Dermis microvascular lymphatic vessel endothelial cell (primary cell): ENCODE data around the gene CACNA1A. TPM values are rescaled to one million over a fixed set of nuclear protein-coding genes. Genes with fewer than 3 reads are reported as not detected.
"Not testable (repeated sequence)": the region's sequence is repeated elsewhere in the genome, so short reads cannot be mapped to it uniquely, and the experiment has no call there.

Source experiments
- DNase-seq, 2 donors: peaks; one replicate each; pipeline versions ENCODE4 v3.0.0 to v3.0.0-alpha.2; 2010; ENCODE audit warnings: low read depth in 2 of 2
- total RNA-seq: library from RNA; depleted of rRNA; stranded (reverse); fragments of >200 nt; gene quantifications from 2 replicates; pipeline ENCODE4 v1.2.1, GENCODE V29; 2014

The CACNA1A gene
- total RNA-seq, 1 donor from 2014 or later = under 0.01 TPM

DNA sequence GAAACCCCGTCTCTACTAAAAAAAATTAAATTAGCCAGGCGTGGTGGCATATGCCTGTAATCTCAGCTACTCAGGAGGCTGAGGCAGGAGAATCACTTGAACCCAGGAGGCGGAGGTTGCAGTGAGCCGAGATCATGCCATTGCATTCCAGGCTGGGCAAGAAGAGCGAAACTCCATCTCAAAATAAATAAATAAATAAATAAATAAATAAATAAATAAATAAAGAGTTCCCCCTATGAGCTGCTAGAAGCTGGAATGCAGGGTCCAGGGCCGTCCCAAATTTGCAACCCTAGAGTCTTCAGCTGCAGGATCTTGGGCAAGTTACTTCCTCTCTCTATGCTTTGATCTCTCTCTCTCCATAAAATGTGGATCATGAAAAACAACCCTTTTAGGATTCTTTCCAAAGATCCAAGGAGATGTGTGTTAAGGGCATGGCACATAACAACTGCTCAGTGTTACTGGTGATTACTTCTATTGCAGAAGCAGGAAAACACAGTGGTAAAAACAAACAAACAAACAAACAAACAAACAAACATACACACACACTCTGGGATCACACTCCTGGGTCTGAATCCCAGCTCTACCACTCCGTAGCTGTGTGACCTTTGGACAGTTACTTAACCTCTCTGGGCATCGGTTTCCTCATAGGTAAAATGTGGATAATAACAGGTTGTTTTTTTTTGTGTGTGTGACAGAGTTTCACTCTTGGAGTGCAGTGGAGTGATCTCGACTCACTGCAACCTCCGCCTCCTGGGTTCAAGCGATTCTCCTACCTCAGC, 78.8 kb downstream of the CACNA1A start:
- DNase-seq = no peak

DNA sequence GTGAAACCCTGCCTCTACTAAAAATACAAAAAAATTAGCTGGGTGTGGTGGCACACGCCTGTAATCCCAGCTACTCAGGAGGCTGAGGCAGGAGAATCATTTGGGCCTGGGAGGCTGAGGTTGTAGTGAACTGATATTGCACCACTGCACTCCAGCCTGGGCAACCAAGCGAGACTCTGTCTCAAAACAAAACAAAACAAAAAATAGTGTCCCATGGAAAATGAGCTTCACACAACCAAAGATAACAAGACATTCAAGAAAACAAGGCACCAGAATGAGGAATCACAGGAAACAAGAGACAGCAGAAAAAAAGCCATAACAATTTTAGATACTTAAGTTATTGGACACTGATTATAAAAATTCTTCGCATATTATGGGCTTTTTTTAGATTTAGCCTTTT, 80.4 kb downstream of the CACNA1A start:
- not testable (repeated sequence) for DNase-seq

DNA sequence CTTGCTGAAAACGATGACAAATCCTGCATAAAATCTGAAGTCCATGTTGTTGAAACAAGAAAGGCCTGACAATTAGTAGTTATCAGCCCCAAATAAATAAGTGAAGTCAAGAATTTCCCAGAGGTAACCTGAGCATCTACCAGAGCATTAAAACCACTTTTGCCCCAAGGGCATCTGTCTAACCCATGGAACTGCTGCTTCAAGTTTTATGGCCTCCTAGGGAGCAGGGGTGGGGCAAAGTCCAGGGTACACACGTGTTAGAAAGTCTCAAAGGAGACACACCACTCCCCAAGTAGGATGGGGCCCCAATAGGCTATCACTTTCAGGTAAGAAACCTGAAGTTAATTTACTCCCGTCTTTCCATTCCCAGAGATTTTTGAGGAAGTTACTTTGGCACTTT, 81.1 kb downstream of the CACNA1A start:
- no peak for DNase-seq

DNA sequence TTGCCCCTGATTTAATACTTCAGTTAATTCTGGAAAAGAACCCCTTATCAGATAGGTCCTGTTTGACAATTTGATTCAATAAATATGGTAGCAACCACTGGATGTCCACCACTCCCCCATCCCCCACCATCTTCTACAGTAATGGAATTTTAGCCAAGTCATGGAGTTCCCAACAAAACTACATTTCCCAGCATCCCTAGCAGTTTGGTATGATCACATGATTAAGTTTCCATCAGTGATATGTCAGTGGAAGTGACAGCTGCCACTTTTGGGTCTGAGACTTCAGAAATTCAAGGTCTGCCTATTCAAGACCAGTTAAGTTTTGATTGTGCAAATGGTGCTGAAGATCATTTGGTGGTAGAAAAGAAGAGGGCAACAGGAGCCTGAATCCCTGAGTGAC, 85.5 kb downstream of the CACNA1A start:
- no peak for DNase-seq

DNA sequence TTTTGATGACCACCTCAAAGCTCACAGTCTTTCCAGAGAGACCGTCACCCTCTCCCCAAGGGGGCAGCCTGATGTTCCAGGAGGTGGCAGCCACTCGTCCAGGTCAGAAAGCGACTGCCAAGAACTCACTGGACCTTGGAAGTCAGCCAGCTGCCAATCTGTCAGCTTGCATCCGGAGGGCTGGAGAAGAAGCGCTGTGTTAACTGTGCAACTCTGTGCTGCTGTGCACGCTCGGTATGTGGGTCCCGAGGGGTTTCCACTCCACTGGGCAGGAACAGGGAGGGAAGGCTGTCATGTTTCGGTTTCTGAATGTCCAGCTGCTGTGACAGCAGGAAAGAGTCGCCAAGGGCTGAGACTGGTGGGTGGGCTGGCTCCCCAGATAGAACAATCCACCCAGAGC, 89.2 kb downstream of the CACNA1A start:
- peak in 1 of 2 donors; percentile 11 for DNase-seq

DNA sequence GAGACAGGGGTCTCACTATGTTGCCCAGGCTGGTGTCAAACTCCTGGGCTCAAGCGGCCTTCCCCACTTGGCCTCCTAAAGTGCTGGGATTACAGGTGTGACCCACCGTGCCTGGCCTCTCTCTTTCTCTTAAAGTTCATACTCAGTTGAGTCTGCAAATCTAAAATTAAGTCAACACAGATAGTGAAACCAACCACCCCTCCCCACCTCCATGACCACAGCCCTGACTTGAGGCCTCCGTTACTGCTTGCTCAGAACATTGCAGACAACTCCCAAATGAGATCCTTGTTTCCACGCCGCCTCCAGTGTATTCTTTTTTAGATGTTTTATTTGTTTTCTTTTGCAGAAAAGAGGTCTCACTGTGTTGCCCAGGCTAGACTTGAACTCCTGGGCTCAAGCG, 94.4 kb downstream of the CACNA1A start:
- no peak for DNase-seq

DNA sequence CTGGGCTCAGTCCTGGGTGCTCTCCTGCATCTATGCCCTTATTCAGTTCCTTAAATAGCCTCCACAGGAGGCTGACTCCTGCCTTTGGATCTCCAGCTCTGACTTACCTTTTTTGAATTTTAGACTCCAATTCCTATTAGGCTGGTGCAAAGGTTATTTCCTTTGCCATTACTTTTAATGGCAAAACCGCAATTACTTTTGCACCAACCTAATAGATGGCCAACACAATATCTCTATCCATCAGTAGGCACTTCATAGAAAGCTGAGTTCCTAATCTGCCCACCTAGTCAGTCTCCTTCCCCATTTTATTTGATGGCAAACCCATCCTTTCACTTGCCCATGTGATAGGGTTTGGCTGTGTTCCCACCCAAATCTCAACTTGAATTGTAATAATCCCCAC, 95.3 kb downstream of the CACNA1A start:
- no peak for DNase-seq

DNA sequence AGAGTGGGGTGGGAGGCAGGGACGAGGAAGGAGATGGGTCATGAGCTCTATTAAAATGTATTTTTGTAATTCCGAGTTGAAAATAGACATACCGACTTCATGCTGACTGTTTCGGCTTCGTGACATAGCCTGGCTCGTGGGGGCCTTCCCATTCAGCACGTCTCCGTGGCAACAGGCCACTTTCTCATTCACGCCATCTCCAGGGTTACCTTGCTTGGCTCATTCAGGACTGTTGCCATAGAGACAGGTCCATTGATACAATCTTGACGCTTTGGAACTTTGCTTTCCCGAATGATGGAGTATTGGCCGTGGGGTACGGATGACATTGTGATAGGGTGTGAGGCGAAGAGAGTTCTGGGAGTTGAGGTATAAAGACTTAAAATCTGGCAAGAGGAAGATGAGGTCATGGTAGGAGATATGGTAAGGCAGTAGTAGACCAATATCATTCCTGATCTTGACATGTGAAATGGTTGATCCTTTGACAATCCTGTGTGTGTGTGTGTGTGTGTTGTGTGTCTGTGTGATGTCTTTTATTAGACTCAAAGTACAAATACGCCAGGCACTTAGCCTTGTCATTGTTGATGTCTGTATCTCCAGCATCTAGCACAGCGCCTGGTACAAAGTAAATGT, 97.3 kb downstream of the CACNA1A start:
- DNase-seq = no peak

DNA sequence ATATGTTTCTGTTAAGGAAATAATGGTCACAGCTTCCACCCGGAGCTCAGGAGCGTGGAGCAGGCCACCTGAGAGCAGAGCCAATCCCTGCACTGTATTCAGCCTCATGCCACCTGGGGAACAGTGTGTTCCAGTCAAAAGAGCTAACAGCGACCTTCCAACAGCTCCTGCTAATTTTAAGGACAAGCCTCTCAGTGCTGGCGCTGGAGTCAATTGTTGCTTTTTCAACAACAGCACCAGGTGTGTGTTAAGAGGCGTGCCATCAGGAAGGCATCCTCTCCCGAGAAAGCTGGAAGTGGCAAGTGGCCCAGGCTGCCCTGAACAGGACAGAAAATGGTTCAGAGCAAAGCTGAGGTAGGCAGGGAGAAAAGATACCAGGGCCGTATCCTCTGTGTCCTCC, 102.0 kb downstream of the CACNA1A start:
- no peak for DNase-seq

DNA sequence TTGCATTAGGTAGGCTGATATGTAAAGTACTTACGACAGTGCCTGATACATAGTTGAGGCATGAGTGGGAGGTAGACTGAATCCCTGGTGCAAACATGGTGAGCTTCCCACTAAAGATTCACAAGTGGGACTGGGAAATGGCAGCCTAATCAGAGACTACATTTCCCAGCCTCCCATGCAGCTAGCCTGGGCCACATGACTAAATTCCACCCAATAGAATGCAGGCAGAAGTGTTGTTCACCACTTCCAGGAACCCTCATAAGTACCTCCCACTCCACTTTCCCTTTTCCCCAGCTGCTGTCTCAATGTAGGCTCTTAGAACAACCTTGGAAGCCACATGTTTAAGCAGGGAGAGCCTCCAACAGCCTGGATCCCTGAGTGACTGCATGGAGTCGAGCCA, 104.9 kb downstream of the CACNA1A start:
- no peak for DNase-seq

DNA sequence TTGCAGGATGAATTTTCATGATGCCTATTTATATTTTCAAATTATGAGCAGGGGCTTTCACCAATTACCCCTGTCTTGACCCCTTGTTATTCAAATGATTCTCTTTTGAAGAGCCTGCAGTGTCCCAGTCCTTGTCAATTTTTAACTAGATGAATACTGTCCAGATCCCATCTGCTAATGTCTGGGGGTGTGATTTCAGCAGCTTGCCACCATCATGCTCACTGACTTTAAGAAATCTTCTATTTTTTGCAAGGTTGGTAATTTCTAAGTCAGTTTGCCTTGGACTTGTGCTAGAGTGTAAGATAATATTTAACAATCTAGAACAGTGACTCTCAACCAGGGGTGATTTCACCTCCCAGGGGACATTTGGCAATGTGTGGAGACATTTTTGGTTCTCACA, 106.0 kb downstream of the CACNA1A start:
- DNase-seq = no peak

DNA sequence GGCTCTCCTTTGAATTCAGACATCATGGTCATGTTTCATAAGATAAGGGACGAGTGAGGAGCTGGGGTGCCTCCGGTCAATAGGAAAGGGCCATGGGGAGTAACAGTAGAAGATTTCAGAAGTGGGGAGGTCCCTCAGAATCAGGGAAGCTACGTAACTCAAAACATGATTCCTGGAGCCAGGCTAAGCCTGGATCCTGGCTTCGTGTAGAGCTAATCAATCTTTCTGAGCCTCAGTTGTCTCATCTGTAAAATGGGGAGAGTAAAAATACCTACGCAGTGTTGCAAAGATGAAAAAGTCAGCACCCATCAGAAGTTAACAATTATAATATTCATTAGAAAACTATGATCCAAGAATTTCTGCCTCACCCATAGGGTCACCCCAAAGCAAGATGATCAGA, 106.5 kb downstream of the CACNA1A start:
- DNase-seq = no peak

DNA sequence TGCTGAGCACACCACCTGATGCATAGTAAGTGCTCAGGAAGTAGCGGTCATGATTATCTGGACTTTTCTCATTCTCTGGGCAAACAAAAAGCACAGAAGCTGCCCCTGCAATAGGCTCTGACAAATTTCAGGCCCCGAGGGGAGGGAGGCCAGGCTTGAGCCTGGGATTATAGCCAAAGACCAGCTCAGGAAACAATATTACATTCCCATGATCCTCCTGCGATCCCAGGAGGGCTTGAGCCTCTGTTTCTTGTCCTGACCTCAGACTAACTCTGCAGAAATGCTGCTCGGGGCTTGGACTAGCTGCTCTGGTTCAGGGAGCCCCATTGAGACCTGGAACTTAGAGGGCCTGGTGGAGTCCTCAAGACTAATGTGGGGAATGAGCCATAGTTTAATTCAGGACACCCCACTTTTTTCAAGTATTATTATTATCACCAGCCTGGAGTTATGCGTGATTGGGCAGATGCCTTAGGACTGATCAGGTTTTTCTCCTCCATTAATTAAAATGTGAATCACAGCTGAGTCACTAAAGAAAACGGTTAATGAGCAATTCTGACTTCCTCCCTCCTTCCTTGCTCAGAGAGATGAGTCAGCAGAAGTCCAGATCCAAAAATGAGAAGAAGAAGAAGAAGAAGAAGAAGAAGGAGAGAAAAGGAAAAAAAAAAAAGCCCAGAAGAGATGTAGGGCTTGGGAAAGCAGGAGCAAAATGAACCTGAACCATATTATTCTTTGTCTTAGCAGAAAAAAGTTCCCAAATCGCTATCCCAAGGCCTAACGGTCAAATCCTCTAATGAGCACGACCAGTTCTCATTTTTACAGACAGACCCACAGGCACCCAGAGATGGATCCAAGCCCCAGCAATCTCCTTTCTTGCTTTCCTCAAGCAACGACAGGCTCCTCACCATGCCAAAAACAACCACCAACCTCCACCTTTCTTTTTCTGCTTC, 107.2 kb downstream of the CACNA1A start:
- peak in 1 of 2 donors; percentile 40 for DNase-seq

DNA sequence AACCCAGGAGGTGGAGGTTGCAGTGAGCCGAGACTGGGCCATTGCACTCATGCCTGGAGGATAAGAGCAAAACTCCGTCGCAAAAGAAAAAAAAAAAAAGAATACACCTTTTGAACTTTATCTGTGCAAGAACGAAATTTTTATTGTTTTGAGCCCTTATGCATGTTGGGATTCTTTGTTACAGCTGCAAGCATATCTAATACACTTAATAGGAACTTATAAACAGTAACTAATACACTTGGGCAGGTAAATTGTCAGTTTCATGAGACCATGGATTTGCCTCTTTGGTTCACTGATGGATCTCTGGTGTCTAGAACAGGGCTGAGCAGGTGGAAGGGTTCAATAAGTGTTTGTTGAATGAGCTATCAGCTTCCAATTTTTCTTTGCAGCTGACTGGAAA, 108.1 kb downstream of the CACNA1A start:
- no peak for DNase-seq

DNA sequence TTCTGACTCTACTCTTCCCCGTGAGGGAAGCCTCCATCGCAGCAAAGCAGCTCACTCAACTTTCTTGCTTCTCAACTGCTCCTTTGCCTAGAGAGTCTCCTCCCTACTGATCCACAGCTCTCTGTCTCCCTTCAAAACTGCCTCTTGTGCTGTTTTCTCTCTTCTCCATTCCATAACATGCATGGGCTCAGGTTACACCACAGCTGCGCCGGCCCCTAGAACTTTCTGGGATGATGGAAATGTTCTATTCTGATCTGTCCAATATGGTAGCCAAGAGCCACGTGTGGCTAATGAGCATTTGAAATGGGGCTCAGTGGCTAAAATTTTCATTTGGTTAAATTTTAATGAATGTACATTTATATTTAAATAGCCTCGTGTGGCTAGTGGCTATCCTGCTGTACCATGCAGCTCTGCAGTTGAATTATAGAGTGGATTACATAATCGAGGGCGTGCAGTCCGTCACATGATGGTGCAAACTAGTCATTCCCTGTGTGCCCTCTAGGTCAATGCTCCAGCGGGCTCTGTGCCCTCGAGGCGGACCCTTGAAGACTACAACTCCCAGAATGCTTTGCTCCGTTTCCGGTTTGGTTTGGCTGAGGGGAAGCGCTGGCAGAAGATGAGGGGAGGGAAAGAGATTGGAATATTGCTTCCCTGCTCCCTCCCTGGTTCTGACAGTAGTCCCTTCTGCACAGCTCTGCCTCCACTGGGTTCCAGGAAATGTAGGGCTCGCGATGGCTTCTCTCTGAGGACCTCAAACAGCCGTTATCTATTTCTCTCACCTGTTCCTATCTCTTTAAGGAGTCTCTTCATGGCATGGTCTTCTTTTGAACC, 109.8 kb downstream of the CACNA1A start:
- peak in 1 of 2 donors; percentile 9 for DNase-seq

DNA sequence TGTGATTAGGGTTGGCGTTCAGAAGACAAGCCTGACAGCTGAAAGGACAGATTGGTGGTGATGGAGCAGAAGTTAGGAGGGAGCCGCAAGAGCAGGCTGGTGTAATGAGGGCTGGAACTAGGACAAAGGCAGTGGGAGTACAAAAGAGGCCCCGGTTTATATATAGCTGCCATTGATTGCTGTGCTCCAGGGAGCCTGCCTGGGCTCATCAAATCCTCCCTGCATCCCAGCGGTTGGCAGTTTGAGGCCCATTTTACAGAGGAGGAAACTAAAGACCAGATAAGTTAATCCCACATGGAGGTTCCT, 123.7 kb downstream of the CACNA1A start:
- DNase-seq = no peak

DNA sequence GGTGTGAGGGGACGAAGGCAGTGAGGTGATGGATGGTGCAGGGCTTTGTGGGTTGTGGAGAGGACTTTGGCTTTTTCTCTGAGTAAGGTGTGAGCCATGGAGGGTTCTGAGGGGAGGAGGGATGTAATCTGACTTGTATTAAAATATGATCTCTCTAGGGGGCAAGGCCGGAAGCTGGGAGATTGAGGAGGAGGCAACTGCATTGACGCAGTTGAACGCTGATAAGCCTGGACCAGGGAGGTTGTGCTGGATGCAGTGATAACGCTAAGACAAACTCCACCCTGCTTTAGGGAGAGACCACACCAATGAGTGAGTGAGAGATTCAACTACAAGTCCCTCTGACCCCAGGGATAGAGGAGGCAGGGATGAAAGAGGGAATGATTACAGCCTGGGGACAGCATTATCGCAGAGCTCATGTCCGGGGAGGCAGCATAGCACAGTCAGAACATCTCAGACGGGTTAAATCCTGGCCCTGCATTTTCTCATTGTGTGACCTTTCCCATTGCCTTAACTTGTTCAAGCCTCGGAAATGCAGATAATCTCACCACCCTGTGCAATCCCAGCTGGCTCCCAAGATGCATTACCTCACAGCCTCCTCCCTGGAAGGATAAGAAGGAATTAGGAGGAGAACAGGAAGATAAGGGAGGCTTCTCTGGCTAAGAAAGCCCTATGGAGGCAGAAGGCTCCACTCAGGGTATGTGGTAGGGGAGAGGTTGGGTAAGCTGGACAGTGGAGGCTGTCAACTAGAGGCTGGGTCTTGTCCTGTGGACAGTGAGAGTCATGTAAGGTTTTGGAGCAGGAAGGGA, 124.2 kb downstream of the CACNA1A start:
- DNase-seq = no peak

DNA sequence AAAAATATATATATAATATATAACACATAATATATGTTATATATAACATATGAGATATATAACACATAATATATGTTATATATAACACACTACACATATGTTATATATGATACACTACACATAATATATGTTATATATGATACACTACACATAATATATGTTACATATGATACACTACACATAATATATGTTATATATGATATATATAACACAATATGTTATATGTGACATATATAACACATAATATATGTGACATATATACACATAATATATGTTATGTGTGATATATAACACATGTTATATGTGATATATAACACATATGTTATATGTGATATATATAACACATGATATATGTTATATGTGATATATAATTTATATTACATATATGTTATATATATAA, 129.7 kb downstream of the CACNA1A start:
- no peak for DNase-seq

DNA sequence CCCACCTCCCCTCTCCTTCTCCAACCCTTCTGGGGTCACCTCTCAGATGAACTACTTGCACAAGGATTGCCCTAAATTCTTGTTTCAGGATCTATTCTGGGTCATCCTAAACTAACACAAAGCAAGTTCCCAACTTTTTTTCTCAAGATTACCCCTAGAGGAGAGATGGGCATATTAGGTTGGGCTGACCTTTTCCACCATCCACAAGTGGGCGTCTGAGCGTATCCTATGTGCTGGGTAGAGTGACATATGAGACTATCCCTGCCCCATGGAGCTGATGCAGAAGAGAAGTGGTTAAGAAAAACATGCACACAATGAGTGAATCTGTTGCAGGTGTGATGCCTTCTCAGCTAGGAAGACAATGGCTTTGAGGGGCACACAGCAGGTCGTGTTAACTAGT, 132.7 kb downstream of the CACNA1A start:
- no peak for DNase-seq

DNA sequence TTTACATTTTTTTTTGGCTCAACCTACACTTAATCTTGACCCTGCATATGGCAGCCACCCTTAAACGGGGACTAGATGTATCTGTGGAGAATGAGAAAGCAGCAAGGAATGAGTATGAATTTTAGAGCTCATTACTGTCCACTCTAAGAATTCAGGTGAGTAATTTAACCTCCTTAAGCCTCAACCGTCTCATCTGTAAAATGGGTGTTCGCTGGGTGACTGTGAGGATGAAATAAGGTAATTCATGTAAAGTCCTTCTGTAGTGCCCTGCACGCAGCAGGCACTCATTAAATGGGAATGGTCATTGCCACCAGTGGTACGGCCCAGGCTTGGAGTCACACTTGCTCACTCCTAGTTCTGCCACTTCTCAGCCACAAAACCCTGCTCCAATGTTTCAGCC, 135.3 kb downstream of the CACNA1A start:
- DNase-seq = no peak
